ENCODE data around the gene TEPSIN.
A peak's percentile ranks its signal among the peaks of the same experiment; 100 is the strongest.

The TEPSIN gene

DNA sequence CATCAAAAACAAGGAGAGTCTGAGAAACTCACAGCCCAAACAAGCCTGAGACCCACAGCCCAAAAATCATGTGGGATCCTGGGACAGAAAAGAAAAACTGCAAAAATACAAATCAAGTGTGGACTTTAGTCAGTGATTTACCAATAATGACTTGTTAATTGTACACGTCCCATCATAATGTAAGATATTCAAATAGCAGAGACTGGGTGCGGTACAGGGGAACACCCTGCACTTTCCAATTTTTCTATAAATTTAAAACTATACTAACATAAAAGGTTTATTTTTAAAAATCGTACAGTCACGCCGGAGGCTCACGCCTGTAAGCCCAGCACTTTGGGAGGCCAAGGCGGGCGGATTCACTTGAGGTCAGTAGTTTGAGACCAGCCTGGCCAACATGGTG, 24.9 kb downstream of the TEPSIN start:
- Histone ChIP-seq H3K4me1 (ENCODE audit: control extremely low read depth in 1 of 4, control insufficient read depth in 4 of 4, insufficient read depth in 4 of 4, low read length in 3 of 4) (peaks cover 0 to 17% (median 10%) of the 10 kb centered on the region in 4 experiments), H3K27me3 (replicated peaks in 2 of 5; ENCODE audit: control insufficient read depth in 4 of 5, insufficient read depth in 5 of 5, low read length in 4 of 5) (no peaks in the 10 kb centered on the region), H3K27ac (ENCODE audit: insufficient read depth in 1 of 2, low read depth in 1 of 2, low read length in 2 of 2, poor library complexity in 1 of 2, severe bottlenecking in 2 of 2) (no peak overlapping the region), H3K9me3 (ENCODE audit: control extremely low read depth in 1 of 5, control insufficient read depth in 4 of 5, insufficient read depth in 2 of 5, low read depth in 1 of 5, low read length in 4 of 5) (no peaks in the 10 kb centered on the region), H3K4me3 (ENCODE audit: control insufficient read depth in 1 of 7, extremely low read depth in 1 of 7, insufficient read depth in 4 of 7, low read depth in 2 of 7, low read length in 6 of 7) (no peak overlapping the region), H3K36me3 (ENCODE audit: control insufficient read depth in 4 of 4, insufficient read depth in 4 of 4, low read length in 3 of 4) (peaks cover 2 to 23% (median 17%) of the 10 kb centered on the region in 4 experiments)
- DNase-seq: no peak
- WGBS (ENCODE audit: insufficient coverage): 95% methylated on average over 4 of the region's 8 CpGs
- ChIA-PET CTCF (no interaction called here), POLR2A (no interaction called here)

DNA sequence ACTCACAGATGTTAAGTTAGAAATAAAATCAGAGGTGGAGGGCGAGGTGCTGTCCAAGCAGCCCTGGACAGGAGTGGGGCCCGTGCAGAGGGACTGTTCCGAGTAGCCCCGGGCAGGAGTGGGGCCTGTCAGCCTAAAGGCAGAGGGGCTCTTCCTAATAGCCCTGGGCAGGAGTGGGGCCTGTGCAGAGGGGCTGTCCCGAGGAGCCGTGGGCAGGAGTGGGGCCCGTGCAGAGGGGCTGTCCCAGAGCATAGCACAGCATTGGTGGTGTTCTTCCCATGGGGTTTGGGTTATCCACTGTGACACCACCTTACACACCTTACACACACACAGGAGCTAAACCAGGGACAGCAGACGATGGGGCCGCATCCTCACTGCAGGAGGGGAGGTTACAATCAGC, 26.5 kb downstream of the TEPSIN start:
- Histone ChIP-seq H3K4me3 (ENCODE audit: control insufficient read depth in 1 of 7, extremely low read depth in 1 of 7, insufficient read depth in 4 of 7, low read depth in 2 of 7, low read length in 6 of 7) (no peak overlapping the region), H3K4me1 (ENCODE audit: control extremely low read depth in 1 of 4, control insufficient read depth in 4 of 4, insufficient read depth in 4 of 4, low read length in 3 of 4) (peaks cover 0 to 21% (median 12%) of the 10 kb centered on the region in 4 experiments), H3K27ac (ENCODE audit: insufficient read depth in 1 of 2, low read depth in 1 of 2, low read length in 2 of 2, poor library complexity in 1 of 2, severe bottlenecking in 2 of 2) (no peak overlapping the region), H3K27me3 (replicated peaks in 2 of 5; ENCODE audit: control insufficient read depth in 4 of 5, insufficient read depth in 5 of 5, low read length in 4 of 5) (no peaks in the 10 kb centered on the region), H3K9me3 (ENCODE audit: control extremely low read depth in 1 of 5, control insufficient read depth in 4 of 5, insufficient read depth in 2 of 5, low read depth in 1 of 5, low read length in 4 of 5) (no peaks in the 10 kb centered on the region), H3K36me3 (ENCODE audit: control insufficient read depth in 4 of 4, insufficient read depth in 4 of 4, low read length in 3 of 4) (peaks cover 2 to 18% (median 8%) of the 10 kb centered on the region in 4 experiments)
- POLR2A ChIA-PET: no interaction called here
- WGBS (ENCODE audit: insufficient coverage): 98% methylated on average over 5 of the region's 9 CpGs
- no peak for DNase-seq
- CTCF ChIA-PET: interaction anchor here (1.1 kb wide), 1 partner anchor 68 kb away, joined by 3 read pairs; no protein-coding TSS in a partner anchor

DNA sequence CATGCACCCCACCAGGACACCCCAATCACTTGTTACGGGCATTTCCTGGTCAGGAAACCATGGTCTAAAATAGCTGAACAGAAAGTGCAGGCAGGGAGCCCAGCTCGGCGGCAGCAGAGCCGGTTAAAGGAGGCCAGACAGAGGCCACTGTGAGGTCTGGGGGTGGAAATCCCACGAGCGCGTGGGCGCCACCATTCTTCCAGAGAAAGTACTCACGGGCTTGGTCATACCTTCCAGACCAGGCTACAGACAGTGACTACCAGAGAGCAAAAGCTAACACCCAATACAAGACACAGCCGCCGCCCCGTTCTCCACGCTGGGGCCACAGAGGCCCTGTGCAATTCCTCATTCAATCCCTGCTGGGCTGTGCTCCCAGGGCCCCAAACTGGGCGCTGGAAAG, 28.0 kb downstream of the TEPSIN start:
- ChIA-PET CTCF (interaction anchor here (0.7 to 1.9 kb wide), 4 partner anchors 11 to 68 kb away, joined by 3 to 10 read pairs (median 4); no protein-coding TSS in a partner anchor), POLR2A (no interaction called here)
- H3K27me3 ChIP-seq (replicated peaks in 2 of 5; ENCODE audit: control insufficient read depth in 4 of 5, insufficient read depth in 5 of 5, low read length in 4 of 5): no peaks in the 10 kb centered on the region
- peak overlapping the region in 3 of 7 experiments; percentile 19 to 52 (median 23) for H3K4me3 ChIP-seq (ENCODE audit: control insufficient read depth in 1 of 7, extremely low read depth in 1 of 7, insufficient read depth in 4 of 7, low read depth in 2 of 7, low read length in 6 of 7)
- peak in 2 of 3 donors; percentile 20 to 31 for DNase-seq
- H3K27ac ChIP-seq (ENCODE audit: insufficient read depth in 1 of 2, low read depth in 1 of 2, low read length in 2 of 2, poor library complexity in 1 of 2, severe bottlenecking in 2 of 2): no peak overlapping the region
- 21% methylated on average over 13 of the region's 14 CpGs for WGBS (ENCODE audit: insufficient coverage)
- peaks cover 0 to 19% (median 2%) of the 10 kb centered on the region in 4 experiments for H3K36me3 ChIP-seq (ENCODE audit: control insufficient read depth in 4 of 4, insufficient read depth in 4 of 4, low read length in 3 of 4)
- H3K4me1 ChIP-seq (ENCODE audit: control extremely low read depth in 1 of 4, control insufficient read depth in 4 of 4, insufficient read depth in 4 of 4, low read length in 3 of 4): peaks cover 0 to 24% (median 14%) of the 10 kb centered on the region in 4 experiments
- H3K9me3 ChIP-seq (ENCODE audit: control extremely low read depth in 1 of 5, control insufficient read depth in 4 of 5, insufficient read depth in 2 of 5, low read depth in 1 of 5, low read length in 4 of 5): no peaks in the 10 kb centered on the region

DNA sequence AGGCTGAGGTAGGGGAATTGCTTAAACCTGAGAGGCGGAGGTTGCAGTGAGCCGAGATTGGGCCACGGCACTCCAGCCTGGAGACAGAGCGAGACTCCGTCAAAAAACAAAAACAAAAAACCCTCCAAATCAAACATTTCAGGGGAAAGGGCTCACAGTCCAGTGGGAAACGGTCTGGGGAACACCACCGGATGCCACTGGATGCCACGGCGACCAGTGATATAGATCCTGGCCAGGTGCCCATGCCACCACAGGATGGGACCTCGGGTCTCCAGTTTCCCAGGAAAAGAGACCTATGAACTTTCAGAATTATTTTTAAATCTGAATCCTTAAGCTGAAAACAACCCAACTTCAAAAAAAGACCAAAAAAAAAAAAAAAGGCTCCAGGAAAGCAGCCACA, 28.4 kb downstream of the TEPSIN start:
- Histone ChIP-seq H3K4me3 (ENCODE audit: control insufficient read depth in 1 of 7, extremely low read depth in 1 of 7, insufficient read depth in 4 of 7, low read depth in 2 of 7, low read length in 6 of 7) (peak overlapping the region in 3 of 7 experiments; percentile 19 to 52 (median 23)), H3K4me1 (ENCODE audit: control extremely low read depth in 1 of 4, control insufficient read depth in 4 of 4, insufficient read depth in 4 of 4, low read length in 3 of 4) (peaks cover 0 to 24% (median 14%) of the 10 kb centered on the region in 4 experiments), H3K27ac (ENCODE audit: insufficient read depth in 1 of 2, low read depth in 1 of 2, low read length in 2 of 2, poor library complexity in 1 of 2, severe bottlenecking in 2 of 2) (no peak overlapping the region), H3K36me3 (ENCODE audit: control insufficient read depth in 4 of 4, insufficient read depth in 4 of 4, low read length in 3 of 4) (peaks cover 0 to 19% (median 3%) of the 10 kb centered on the region in 4 experiments), H3K9me3 (ENCODE audit: control extremely low read depth in 1 of 5, control insufficient read depth in 4 of 5, insufficient read depth in 2 of 5, low read depth in 1 of 5, low read length in 4 of 5) (no peaks in the 10 kb centered on the region), H3K27me3 (replicated peaks in 2 of 5; ENCODE audit: control insufficient read depth in 4 of 5, insufficient read depth in 5 of 5, low read length in 4 of 5) (no peaks in the 10 kb centered on the region)
- ChIA-PET POLR2A (no interaction called here), CTCF (interaction anchor here (0.7 to 1.9 kb wide), 4 partner anchors 11 to 68 kb away, joined by 3 to 10 read pairs (median 4); no protein-coding TSS in a partner anchor)
- DNase-seq: no peak
- WGBS (ENCODE audit: insufficient coverage): 24% methylated on average over 8 of the region's 10 CpGs

DNA sequence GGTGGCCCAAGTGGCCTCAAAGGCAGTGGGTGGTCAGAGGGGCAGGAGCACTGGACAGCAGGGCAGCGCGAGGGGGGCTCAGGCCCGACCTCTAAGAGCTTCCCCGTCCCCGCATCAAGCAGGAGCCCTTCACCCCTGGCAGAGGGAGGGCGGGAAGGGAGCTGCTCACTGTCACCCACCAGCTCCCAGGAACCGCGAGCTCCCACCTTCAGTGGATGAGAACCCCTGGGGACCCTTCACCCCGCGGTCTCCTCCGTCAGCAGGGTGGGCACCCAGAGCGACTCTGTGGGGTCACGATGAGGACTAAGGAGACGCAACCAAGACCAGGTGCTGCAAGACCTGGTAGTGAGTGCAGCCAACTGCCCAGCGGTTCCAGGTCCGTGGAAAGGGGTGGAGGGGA, 29.7 kb downstream of the TEPSIN start:
- POLR2A ChIA-PET: no interaction called here

DNA sequence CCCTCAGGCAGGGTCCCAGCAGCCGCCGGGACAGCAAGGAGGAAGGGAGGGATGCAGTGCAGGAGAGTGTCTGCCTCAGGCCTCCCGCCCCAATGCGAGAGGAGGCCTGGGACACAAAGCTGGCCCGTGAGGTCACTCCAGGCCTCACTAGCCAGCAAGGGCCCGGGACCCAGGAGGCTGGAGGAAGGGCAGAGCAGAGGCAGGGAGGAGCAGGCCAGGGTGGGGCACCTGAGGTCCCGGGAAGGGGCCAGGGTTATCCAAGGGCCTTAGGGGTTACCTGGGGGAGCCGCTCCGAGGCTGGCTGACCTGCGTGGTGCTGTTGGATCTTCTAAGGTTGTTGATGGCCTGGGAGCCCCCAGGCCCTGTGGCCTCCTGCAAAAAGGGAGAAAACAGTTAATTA, 30.2 kb downstream of the TEPSIN start:
- POLR2A ChIA-PET: no interaction called here
- Histone ChIP-seq H3K4me3 (ENCODE audit: control insufficient read depth in 1 of 7, extremely low read depth in 1 of 7, insufficient read depth in 4 of 7, low read depth in 2 of 7, low read length in 6 of 7) (no peak overlapping the region), H3K9me3 (ENCODE audit: control extremely low read depth in 1 of 5, control insufficient read depth in 4 of 5, insufficient read depth in 2 of 5, low read depth in 1 of 5, low read length in 4 of 5) (no peaks in the 10 kb centered on the region), H3K27ac (ENCODE audit: insufficient read depth in 1 of 2, low read depth in 1 of 2, low read length in 2 of 2, poor library complexity in 1 of 2, severe bottlenecking in 2 of 2) (no peak overlapping the region), H3K4me1 (ENCODE audit: control extremely low read depth in 1 of 4, control insufficient read depth in 4 of 4, insufficient read depth in 4 of 4, low read length in 3 of 4) (peaks cover 0 to 24% (median 14%) of the 10 kb centered on the region in 4 experiments), H3K27me3 (replicated peaks in 2 of 5; ENCODE audit: control insufficient read depth in 4 of 5, insufficient read depth in 5 of 5, low read length in 4 of 5) (no peaks in the 10 kb centered on the region), H3K36me3 (ENCODE audit: control insufficient read depth in 4 of 4, insufficient read depth in 4 of 4, low read length in 3 of 4) (peaks cover 0 to 27% (median 11%) of the 10 kb centered on the region in 4 experiments)
- no peak for DNase-seq
- CTCF ChIA-PET: interaction anchor here (1.5 kb wide), 1 partner anchor 66 kb away, joined by 7 read pairs; no protein-coding TSS in a partner anchor
- WGBS (ENCODE audit: insufficient coverage): 97% methylated on average over 10 of the region's 10 CpGs

More for the DNA sequence above, 29.7 kb downstream of the TEPSIN start:
- no peak overlapping the region for H3K27ac ChIP-seq (ENCODE audit: insufficient read depth in 1 of 2, low read depth in 1 of 2, low read length in 2 of 2, poor library complexity in 1 of 2, severe bottlenecking in 2 of 2)
- H3K27me3 ChIP-seq (replicated peaks in 2 of 5; ENCODE audit: control insufficient read depth in 4 of 5, insufficient read depth in 5 of 5, low read length in 4 of 5): no peaks in the 10 kb centered on the region
- H3K4me3 ChIP-seq (ENCODE audit: control insufficient read depth in 1 of 7, extremely low read depth in 1 of 7, insufficient read depth in 4 of 7, low read depth in 2 of 7, low read length in 6 of 7): no peak overlapping the region
- peaks cover 0 to 23% (median 7%) of the 10 kb centered on the region in 4 experiments for H3K36me3 ChIP-seq (ENCODE audit: control insufficient read depth in 4 of 4, insufficient read depth in 4 of 4, low read length in 3 of 4)
- CTCF ChIA-PET: interaction anchor here (1.5 kb wide), 1 partner anchor 67 kb away, joined by 7 read pairs; no protein-coding TSS in a partner anchor
- H3K4me1 ChIP-seq (ENCODE audit: control extremely low read depth in 1 of 4, control insufficient read depth in 4 of 4, insufficient read depth in 4 of 4, low read length in 3 of 4): peaks cover 0 to 24% (median 14%) of the 10 kb centered on the region in 4 experiments
- WGBS (ENCODE audit: insufficient coverage): 93% methylated on average over 6 of the region's 16 CpGs
- H3K9me3 ChIP-seq (ENCODE audit: control extremely low read depth in 1 of 5, control insufficient read depth in 4 of 5, insufficient read depth in 2 of 5, low read depth in 1 of 5, low read length in 4 of 5): no peaks in the 10 kb centered on the region
- no peak for DNase-seq
